H4 (cell line): ENCODE results near the gene THRA. TPM values are rescaled to one million over a fixed set of nuclear protein-coding genes. Genes with fewer than 3 reads are reported as not detected.

Source experiments
- DNase-seq: peaks from one replicate; pipeline ENCODE4 v3.0.0-alpha.2; 2015; ENCODE audit warnings: low spot score
- total RNA-seq: library from RNA; depleted of rRNA; stranded (reverse); fragments of >200 nt; shearing (Covaris generic); gene quantifications from 2 replicates; pipeline ENCODE4 v1.2.3, GENCODE V29; 2014

The THRA gene
- total RNA-seq, 1 experiment from 2014 or later: 13.6 TPM

DNA sequence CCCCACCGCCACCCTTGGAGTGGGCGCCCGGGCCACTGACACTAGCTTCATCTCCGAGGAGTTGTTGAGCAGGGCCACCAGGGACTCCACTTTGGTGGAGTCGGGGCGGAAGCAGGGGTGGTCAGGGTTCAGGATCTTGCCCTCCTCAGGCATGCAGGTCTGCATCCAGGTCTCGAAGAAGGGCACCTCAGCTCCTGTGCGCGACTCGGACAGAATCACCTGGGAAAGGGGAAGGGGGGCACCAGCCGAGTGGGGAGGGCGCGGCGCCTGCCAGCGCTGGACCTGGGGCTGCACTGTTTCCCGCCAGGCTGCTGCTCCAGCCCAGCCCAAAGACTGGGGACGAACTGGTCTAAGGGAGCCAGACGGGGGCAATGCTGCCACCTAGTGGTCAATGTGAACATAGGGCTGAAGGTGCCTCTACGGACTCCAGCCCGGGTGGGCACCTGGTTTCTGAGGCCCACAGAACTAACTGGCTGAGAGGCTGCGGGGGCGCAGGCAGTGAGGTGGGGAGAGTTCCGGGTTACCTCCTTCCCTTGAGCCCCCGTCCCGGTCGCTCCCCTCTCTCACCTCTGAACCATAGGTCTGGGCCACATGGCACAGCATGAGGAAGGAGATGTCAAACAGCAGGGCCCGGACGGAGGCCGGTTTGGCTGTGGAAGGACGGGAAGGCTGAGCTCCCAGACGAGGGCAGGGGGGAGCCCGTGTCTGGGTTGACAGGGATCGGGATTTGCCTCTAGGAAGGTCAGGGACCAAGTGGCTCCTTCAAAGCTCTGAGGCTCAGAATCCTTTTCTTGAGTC is 35.8 kb upstream of the THRA start:
- peak; percentile 72 for DNase-seq

DNA sequence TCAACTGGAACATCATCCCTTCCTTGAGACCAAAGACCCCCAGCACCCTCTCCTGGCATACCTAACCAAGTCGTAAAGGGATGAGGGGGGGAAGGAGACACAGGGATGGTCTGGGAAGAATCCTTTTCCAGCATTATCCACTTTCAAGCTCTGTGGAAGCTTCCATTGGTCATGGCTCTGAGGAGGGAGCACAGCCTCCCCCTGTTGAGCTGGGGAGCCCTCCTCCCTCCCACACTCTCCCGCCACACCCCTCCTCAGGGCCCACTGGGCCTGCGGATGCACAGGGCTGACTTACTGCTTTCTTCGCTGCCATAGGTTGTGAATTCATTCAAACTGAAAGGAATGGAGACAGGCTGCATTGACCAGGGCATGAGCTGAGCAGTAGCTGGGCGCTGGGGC is 35.2 kb upstream of the THRA start:
- no peak for DNase-seq

DNA sequence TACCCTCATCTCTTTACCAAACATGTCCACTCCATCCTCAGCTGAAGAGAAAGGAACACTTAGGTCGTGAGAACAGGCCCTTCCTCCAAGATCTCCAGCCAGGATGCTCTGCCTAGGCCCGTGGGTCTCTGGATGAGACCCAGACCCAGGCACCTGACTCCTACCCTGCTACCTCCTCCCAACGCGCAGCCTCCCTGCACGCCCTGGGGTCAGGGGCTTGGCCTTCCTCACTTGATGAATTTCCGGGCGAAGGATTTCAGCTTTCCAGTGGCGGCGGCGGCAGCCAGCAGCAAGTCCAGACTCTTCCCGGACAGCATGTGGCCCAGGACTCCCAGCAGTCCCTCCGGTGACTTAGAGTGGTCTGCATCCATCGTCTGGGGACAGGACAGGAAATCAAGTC is 34.2 kb upstream of the THRA start:
- DNase-seq: no peak

DNA sequence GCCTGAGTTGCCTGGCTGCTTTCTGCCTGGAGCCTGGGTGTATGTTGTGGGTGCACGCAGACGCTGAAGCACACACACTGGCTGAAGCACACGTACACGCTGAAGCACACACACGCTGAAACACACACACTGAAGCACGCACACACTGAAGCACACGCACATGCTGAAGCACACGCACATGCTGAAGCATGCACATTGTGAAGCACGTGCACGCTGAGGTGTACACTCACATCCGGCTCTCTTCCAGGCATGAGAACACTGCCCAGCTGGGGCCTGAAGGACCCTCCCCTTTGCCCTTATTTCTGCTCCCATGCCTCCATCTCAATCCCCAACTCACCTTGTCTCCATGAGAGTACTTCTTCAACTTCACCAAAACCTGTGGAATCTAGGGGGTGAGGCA is 31.1 kb upstream of the THRA start:
- DNase-seq: no peak

DNA sequence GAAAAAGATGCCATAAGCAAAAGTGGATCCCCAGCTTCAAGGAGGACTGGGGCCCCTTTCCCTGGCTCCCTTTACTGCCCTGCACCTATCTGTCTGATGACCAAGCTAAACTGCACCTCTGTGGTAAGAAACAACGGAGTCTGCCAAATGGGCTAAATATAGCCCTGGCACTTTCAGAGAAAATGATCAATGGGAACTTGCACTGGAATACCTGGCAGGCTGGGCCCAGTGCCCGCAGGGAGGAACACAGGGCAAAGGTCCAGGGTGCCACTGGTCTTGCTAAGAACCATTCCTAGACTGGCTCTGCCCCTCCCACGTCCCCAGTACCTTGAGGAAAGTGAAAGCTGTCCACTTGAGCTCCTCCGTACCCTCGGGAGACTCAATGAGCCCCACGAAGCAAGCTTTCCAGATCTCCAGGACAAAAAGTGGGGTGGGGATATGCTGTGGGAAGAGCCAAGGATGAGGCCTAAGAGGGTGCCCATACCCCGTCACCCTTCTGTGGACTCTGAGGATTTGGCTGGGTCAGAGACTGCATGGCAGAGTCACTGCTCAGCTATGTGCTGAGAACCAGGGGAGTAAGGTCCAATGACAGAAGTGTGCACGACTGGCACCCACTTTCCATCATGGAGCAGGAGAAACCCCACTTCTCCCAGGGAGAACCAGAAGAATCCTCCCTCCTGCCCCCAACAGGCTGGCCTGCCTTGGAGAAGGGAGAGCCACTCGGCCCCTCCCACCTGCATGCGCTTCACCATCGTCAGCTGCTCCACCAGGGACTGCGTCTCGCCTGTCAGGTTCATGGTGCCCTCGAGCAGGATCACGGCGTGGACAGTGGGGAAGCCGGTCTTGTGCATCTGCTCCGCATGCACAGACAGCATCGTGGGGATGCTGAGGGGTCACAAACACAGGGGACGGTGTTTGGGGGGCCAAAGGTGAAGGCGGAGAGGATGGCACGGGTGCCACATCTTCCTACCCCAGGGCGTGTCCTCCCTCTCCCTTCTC is 30.1 kb upstream of the THRA start:
- no peak for DNase-seq

DNA sequence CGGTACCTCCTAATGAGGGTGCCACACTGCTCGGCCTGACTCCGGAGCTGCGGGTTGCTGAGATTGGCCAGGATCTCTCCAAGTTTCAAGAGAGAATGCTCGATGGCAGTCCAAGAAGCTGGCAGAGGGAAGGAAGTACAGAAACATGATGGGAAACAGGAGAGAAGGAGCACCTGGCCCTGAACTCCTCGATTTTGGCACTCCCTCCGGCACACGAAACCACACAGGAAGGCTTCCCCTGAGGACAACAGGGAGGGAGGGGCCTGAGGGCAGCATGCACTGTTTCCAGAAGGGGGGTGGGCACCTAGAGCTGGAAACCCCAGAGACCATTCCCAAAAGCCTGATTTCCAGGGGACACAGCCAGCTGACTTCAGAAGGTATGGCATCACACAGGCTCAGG is 29.4 kb upstream of the THRA start:
- no peak for DNase-seq

DNA sequence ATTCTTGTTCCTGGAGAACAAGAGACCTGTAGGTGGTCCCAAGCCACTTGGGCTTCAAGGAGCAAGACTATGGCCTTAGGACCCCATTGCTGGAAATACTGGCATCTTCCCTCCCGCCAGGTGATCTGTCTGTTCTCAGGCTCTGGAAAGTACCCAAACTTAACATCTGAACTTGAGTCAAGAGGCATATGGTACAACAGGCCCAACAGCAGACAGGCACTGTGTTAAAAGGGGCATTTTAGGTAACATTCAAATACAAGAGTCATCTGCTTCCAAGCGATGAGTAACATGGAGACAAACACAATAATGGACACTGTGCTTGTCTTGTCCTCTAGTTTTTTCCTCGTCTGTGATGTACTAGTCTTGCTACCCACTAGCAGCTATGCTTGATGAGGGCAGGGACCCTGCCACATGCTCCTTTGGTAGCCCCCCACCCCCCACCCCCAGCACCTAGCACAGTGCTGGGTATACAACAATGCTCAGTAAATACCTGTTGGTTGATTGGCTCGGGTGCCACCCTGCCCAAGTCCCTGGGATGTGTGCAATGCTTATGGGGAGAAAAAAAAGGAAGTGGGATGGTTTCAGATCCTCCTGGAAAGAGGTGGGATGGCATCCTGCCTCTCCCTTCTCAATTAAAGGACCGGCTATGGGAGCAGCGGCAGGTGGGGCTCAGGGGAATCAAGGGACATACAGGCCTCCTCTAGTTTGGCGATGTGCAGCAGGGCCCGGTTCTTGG is 28.2 kb upstream of the THRA start:
- DNase-seq: no peak

DNA sequence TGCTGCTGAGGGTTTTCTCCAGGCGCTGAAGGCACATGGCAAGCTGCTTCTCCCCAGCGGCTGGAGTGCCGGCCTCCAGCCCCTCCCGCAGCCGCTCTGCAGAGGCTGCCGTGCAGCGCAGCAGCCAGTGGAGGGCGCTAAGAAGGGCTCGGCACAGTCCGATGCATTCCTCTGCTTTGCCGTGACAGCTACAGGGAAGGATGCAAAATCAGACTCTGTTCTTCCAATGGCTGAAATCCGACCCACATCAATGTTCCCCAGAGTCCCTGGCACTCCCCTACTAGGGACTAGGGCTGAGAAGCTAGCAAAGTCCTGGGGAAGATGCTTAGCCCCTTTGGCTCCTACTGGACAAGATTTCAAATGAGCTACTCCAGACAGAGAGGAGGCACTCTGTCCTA is 27.6 kb upstream of the THRA start:
- no peak for DNase-seq

DNA sequence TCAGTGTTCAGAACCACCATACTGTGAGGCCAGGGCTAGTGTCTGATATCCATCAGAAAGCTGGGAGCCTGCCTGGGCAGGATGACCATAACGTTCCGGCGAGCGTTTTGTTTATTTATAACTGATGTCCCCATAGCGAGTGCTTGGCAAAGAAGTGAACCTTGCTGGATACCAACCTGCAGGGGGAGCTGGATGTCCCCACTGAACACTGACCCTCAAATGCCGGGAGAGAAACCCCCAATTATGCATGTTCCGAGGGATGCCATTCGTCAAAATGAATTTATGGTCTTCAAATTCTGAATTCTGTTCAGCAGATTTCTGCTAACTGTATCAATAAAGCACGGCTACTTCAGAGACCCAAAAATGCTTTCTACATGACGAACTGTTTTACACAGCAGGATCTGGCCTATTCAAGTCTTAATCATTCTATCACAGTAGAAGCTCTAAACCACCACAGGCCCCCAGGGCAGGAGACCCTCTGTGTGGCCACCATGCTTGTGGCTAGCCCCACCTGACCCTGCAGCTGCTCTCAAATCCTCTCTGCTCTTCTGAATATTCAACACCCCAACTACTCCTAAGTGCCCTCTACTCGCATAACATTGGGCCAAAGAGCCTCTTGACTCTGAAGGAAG is 23.8 kb upstream of the THRA start:
- peak; percentile 63 for DNase-seq

DNA sequence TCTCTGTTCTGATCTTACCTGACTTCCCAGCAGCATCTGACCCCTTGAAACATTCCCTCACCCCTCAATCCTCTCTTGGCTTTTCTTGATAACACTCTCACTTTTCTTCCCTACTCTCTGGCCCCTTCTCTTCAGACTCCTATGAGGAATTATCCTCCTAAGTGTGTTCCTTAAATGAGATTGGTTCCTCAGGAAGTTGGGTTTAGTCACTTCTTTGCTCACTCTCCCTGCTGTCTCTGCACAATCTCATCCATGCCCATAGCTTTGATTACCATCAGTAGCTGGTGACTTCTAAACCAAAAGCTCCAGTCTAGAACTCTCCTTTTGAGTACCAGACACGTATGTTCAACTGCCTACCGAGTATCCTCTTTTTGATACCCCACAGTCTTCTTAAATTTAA is 21.6 kb upstream of the THRA start:
- DNase-seq: no peak

DNA sequence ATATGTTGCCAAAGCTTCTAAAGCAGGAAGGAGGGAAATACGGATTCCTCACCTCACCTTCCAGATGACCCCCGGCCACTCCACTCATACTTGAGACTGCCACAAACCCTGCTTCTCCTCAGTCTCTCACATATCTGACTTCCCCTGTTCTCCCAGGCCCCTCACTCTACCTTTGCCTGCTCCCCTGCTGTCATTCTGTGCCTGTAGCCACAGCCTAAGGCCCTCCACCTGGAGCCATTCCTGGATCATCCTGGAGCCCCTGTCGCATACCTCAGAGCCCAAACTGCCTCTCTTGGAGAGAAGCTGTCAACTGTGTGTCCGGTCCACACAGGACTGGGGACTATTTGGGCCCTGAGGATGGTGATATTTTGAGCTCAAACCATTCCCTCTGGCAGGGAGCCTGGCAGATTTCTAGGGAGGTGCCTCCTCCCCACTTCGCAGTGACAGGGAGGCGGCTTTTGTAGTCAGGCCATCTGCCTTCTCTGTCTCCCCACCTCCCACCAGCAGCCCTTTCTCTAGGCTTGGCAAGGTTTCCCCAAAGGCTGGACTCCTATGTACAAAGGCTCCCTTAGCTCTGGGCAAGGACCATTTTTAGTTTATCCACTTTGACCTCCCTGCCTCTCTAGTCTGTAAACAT is 6.3 kb upstream of the THRA start:
- no peak for DNase-seq

DNA sequence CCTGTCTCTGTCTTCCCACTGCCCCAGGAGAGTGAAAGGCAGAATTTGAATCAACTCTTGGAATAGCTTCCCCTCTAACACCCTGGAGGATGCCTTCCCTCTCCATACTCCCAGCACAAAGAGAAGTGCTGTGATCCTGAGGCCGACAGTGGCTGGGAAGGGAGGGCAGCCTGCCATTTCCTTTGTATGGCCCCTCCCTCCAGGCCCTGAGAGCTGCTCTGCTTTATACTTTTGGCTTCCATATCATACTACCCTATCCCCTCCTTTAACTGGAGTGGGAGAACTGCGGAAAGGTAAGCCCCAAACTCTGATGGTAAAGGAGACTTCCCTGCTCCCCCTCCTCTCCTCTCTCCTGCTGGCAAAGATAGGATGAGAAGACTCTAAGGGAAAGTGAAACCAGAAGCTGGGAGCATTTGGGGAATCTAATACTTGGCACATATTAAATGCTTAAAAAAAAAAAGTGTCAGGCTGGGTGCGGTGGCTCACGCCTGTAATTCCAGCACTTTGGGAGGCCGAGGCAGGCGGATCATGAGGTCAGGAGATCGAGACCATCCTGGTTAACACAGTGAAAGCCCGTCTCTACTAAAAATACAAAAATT is 4.5 kb upstream of the THRA start:
- DNase-seq: no peak

DNA sequence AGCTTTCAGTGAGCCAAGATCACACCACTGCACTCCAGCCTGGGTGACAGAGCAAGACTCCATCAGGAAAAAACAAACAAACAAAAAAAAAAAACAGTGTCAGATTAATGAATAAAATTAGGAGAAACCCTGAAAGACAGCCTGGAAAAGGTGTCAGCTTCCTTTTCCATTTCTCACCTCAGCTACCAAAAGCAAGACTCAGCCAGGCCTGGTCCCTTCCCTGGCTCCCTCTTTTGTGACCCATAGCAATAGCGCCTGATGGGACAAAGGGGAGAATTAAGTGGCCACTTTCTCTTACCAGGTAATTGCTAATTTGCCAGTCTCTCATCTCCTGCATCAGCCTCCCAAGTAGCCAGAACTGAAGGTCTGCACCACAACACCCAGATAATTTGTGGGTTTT is 3.9 kb upstream of the THRA start:
- no peak for DNase-seq

DNA sequence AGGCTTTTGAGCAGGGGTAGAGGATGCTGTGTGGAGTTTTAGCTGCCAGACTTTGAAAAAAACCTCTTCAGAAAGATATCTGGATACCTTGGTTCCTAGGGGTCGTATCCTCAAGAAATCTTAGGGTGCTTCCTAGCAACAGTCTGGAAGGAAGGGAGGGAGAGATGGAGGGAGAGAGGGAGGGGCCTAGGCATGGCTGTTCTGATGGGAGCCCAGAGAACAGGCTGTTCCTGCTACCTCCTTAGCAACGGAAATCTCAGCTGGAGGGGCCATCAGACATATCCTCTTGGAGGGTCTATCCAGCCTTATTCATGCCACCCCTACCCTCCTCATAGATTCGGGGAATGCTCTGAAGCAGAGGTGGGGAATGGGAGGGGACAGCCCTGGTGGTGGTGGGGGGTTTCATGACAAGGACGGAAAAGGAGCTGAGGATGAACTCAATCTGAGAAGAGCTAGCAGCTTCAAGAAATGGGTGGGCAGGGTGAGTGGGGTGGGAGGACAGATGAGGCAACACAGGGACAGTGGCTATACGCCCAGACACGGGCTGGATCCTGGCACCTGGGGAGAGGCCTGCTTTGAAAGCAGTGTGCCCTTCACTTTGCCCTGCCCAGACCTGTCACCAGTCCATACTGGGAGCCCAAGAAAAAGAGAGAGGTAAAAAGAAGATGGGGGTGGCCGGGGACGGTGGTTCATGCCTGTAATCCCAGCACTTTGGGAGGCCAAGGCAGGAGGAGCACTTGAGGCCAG is 2.9 kb upstream of the THRA start:
- DNase-seq: no peak

DNA sequence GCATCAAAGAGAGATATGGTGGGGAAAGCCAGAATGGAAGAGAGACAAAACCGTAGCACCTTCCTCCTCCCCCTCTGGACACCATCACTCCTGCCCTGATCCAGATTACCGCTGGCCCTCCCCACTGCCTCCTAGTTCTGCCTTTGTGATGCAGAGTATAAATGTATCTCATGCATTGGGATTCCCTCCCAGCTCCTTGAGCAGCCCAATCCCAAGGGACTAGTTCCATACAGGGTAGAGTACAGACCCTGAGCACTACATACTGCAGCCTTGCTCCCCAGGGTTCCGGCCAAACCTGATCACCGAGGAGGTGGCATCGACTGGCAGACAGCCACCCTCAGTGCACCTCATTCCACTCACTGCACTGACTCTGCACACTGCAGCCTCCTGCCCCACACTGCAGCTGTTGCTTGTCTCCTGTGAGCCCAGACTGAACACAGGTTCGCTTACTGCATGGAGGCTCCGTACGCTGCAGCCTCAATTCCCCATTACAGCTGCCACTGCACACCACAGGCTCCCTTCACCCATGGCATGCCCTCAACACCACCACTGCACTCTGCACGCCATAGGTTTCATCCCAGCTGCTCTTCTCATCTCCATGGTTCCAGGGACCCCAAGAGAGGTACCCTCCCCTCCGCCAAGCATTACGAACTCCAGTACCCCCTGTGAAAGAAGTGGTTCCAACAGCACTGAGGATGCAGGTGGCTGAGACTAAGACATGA is 1.7 kb upstream of the THRA start:
- no peak for DNase-seq

DNA sequence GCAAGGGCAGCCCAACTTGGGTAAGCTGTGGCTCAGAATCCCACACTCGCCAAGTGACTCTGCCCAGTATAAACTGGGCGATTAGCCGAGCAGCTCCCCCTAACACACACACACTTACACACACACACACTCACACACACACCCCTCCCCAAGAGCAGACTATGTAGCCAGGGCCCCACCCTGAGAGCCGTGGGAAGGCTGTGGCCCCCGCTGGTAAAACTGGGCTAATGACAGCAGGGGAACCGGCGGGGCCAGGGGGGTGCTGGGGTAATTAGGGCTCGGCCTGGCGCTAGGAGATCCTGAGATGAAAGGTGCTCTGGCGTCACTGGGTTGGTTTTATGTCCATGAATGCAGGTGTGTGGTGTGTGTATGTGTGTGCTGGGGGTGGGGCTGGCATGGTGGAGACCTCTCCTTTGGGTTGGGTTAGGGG is 1.1 kb upstream of the THRA start:
- DNase-seq: no peak

DNA sequence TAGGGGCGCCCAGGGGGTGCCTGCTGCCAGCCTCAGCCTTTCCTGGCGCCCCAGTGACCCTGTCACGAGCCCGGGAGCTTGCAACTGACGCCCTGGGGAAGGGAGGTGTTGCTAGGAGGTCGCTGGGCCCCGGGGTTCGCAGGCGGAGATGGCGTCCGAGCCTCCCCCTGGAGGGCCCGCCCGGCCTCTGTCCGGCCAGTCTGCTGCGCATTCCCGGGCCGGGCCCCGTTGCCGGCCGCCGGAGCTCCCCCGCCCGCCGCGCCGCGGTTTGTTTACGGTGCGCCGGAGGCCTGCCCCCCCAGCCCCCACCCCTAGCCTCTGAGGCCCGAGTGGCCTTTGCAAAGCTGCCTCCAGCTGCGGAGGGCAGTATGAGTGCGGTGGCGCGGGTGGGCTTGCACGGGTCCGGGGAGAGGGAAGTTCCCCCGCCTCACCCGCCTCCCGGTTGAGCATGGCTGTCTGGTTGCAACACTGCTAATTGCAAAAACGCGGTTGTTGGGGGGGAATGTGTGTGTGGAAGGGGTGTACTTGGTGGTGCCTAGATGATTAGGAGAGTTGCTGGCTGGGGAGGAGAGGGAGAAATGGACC is 514 bp downstream of the THRA start:
- DNase-seq: no peak

DNA sequence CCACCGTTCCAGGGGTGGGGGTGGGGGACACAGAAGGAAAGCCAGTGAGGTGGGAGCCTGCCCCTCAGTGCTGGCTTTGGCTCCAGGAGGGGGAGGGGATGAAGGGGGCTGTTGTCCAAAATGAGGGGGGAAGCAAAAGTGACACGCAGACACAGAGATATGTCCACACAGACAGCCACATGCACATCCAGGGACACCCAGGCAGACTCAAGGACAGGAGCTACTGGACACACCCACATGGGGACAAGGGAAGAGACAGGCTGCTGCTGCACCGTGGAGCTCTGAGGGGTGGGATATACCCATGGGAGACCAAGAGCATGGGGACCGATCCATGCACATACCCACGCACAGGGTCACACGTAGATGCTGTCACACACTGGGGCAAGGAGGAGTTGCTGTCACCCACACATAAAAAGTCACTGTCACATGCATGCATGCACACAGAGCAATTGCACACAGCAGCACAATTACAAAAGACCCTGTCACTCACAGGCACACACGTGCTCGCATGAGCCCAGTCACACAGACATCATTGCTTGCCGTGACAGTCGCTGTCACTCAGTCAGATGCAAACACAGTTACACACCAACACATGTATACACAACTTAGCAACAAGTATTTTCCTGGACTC is 1.3 kb downstream of the THRA start:
- DNase-seq: no peak
